Neural progenitor cell (in vitro differentiated cells): ENCODE results near the gene LUZP4. TPM values are rescaled to one million over a fixed set of nuclear protein-coding genes. Genes with fewer than 3 reads are reported as not detected.
"Not testable (repeated sequence)": the region's sequence is repeated elsewhere in the genome, so short reads cannot be mapped to it uniquely, and the experiment has no call there.

ENCODE experiments used
- DNase-seq: peaks from one replicate; pipeline ENCODE4 v3.0.0-alpha.2; 2016; ENCODE audit warnings: low spot score
- H2AFZ ChIP-seq: fragments of 200-600 bp; sonication (generic); replicated peaks from 2 replicates; pipeline ENCODE4 v1.6.1; 2016; ENCODE audit warnings: antibody characterized with exemption
- H3F3A ChIP-seq: fragments of 200-600 bp; sonication (generic); 2 replicates; pipeline ENCODE4 v1.6.1; 2016; ENCODE audit warnings: antibody characterized with exemption, low read depth
- H3K27ac ChIP-seq: fragments of 200-600 bp; sonication (generic); 2 replicates; pipeline ENCODE4 v1.5.1; 2016; ENCODE audit warnings: mild to moderate bottlenecking
- H3K27me3 ChIP-seq: fragments of 200-600 bp; sonication (generic); 2 replicates; pipeline ENCODE4 v1.6.1; 2016; ENCODE audit warnings: mild to moderate bottlenecking, moderate library complexity
- H3K36me3 ChIP-seq: fragments of 200-600 bp; sonication (generic); 2 replicates; pipeline ENCODE4 v1.5.1; 2016
- H3K4me1 ChIP-seq: fragments of 200-600 bp; sonication (generic); 2 replicates; pipeline ENCODE4 v1.6.1; 2016; ENCODE audit warnings: mixed run types
- H3K4me2 ChIP-seq: fragments of 200-600 bp; sonication (generic); 2 replicates; pipeline ENCODE4 v1.6.1; 2016
- H3K4me3 ChIP-seq: fragments of 200-600 bp; sonication (generic); 2 replicates; pipeline ENCODE4 v1.5.1; 2016
- H3K79me2 ChIP-seq: fragments of 200-600 bp; sonication (generic); 2 replicates; pipeline ENCODE4 v1.6.1; 2016; ENCODE audit warnings: low read depth
- H3K9ac ChIP-seq: fragments of 200-600 bp; sonication (generic); 2 replicates; pipeline ENCODE4 v1.6.1; 2016
- H3K9me3 ChIP-seq: fragments of 200-600 bp; sonication (generic); 2 replicates; pipeline ENCODE4 v1.5.1; 2016; ENCODE audit warnings: low read depth
- H4K20me1 ChIP-seq: fragments of 200-600 bp; sonication (generic); 2 replicates; pipeline ENCODE4 v1.6.1; 2016; ENCODE audit warnings: low read depth
- H3K27ac Mint-ChIP-seq: 3 replicates; pipeline ENCODE4 v1.8.0; 2021; ENCODE audit warnings: mixed read lengths
- H3K27me3 Mint-ChIP-seq: 2 replicates; pipeline ENCODE4 v1.8.0; 2022; ENCODE audit warnings: low read depth, mild to moderate bottlenecking, inconsistent platforms, moderate library complexity, mixed read lengths; ENCODE audit not compliant: insufficient read depth
- H3K36me3 Mint-ChIP-seq: 3 replicates; pipeline ENCODE4 v1.8.0; 2021; ENCODE audit warnings: mixed read lengths
- H3K4me1 Mint-ChIP-seq: 3 replicates; pipeline ENCODE4 v1.8.0; 2021; ENCODE audit warnings: mixed read lengths
- H3K4me3 Mint-ChIP-seq: 3 replicates; pipeline ENCODE4 v1.8.0; 2021; ENCODE audit warnings: mild to moderate bottlenecking, moderate library complexity, mixed read lengths
- H3K9me3 Mint-ChIP-seq: 3 replicates; pipeline ENCODE4 v1.8.0; 2020; ENCODE audit warnings: mixed read lengths
- CTCF ChIP-seq: fragments of 200-600 bp; sonication (generic); IDR thresholded peaks from 2 replicates; pipeline ENCODE4 v1.5.1; 2017; ENCODE audit warnings: antibody characterized with exemption, mild to moderate bottlenecking
- EZH2 ChIP-seq: fragments of 200-600 bp; sonication (generic); IDR thresholded peaks from 2 replicates; pipeline ENCODE4 v1.6.1; 2017; ENCODE audit warnings: antibody characterized with exemption, mild to moderate bottlenecking, moderate library complexity
- EZH2phosphoT487 ChIP-seq: fragments of 200-600 bp; sonication (generic); IDR thresholded peaks from 2 replicates; pipeline ENCODE4 v1.6.1; 2017; ENCODE audit warnings: antibody characterized with exemption
- total RNA-seq: library from RNA; depleted of rRNA; stranded (reverse); fragments of >200 nt; gene quantifications from 2 replicates; pipeline ENCODE4 v1.2.3, GENCODE V29; 2015; ENCODE audit warnings: low replicate concordance

LUZP4 gene
- total RNA-seq, 1 donor from 2014 or later, result not detected

- Mint-ChIP-seq H3K27ac (peak overlapping the region; percentile 96), H3K9me3 (peaks cover 23% of the 10 kb centered on the region), H3K4me3 (no peak overlapping the region), H3K27me3 (peaks cover 3% of the 10 kb centered on the region), H3K4me1 (peaks cover 26% of the 10 kb centered on the region), H3K36me3 (peaks cover 6% of the 10 kb centered on the region)
- Histone ChIP-seq H3K4me1 (peaks cover 24% of the 10 kb centered on the region), H3K4me3 (no peak overlapping the region), H4K20me1 (no peaks in the 10 kb centered on the region), H3K36me3 (no peaks in the 10 kb centered on the region), H3K79me2 (no peaks in the 10 kb centered on the region), H3K27ac (peak overlapping the region; percentile 63), H3K9ac (no peak overlapping the region), H3F3A (peaks cover 28% of the 10 kb centered on the region), H3K27me3 (no peaks in the 10 kb centered on the region), H3K4me2 (peak overlapping the region; percentile 65), H3K9me3 (no peaks in the 10 kb centered on the region), H2AFZ (no peak overlapping the region)
- DNase-seq, result no peak
- TF ChIP-seq CTCF (no peak), EZH2 (no peak), EZH2phosphoT487 (no peak)
Measured at GRCh38 chrX:115345615-115346014, 56.1 kb downstream of the LUZP4 start.

GRCh38 chrX:115346738-115347137 lies 57.2 kb downstream of the LUZP4 start:
- not testable (repeated sequence) for H3K4me3 Mint-ChIP-seq, H3K36me3 Mint-ChIP-seq, H3K4me3 ChIP-seq, H2AFZ ChIP-seq, H3K27ac ChIP-seq, H3K79me2 ChIP-seq, H3K4me2 ChIP-seq, H3K27ac Mint-ChIP-seq, DNase-seq, H3K9me3 ChIP-seq, H3K9ac ChIP-seq, H4K20me1 ChIP-seq, H3K27me3 Mint-ChIP-seq, H3K27me3 ChIP-seq, H3K36me3 ChIP-seq
- H3F3A ChIP-seq, result peaks cover 28% of the 10 kb centered on the region
- peaks cover 20% of the 10 kb centered on the region for H3K4me1 ChIP-seq
- H3K9me3 Mint-ChIP-seq, result peaks cover 23% of the 10 kb centered on the region
- peaks cover 23% of the 10 kb centered on the region for H3K4me1 Mint-ChIP-seq

- no peak overlapping the region for H3K9ac ChIP-seq
- H3K9me3 ChIP-seq, result no peaks in the 10 kb centered on the region
- H2AFZ ChIP-seq, result no peak overlapping the region
- H3K4me2 ChIP-seq, result no peak overlapping the region
- no peaks in the 10 kb centered on the region for H3K79me2 ChIP-seq
- H3K4me3 ChIP-seq, result no peak overlapping the region
- Mint-ChIP-seq H3K27ac (peak overlapping the region; percentile 16), H3K4me1 (peaks cover 20% of the 10 kb centered on the region), H3K4me3 (no peak overlapping the region), H3K9me3 (peaks cover 23% of the 10 kb centered on the region), H3K27me3 (no peaks in the 10 kb centered on the region), H3K36me3 (peaks cover 7% of the 10 kb centered on the region)
- peaks cover 20% of the 10 kb centered on the region for H3K4me1 ChIP-seq
- TF ChIP-seq EZH2phosphoT487, result no peak
- TF ChIP-seq EZH2, result no peak
- TF ChIP-seq CTCF, result no peak
- DNase-seq, result no peak
- no peaks in the 10 kb centered on the region for H4K20me1 ChIP-seq
- no peaks in the 10 kb centered on the region for H3K27me3 ChIP-seq
- H3K36me3 ChIP-seq, result no peaks in the 10 kb centered on the region
- peaks cover 27% of the 10 kb centered on the region for H3F3A ChIP-seq
- no peak overlapping the region for H3K27ac ChIP-seq
Measured at GRCh38 chrX:115348446-115349225, 59.1 kb downstream of the LUZP4 start.

GRCh38 chrX:115350711-115351381 lies 61.3 kb downstream of the LUZP4 start:
- no peak overlapping the region for H3K27ac Mint-ChIP-seq
- H3K27me3 Mint-ChIP-seq, result no peaks in the 10 kb centered on the region
- Histone ChIP-seq H2AFZ (no peak overlapping the region), H3K27me3 (no peaks in the 10 kb centered on the region), H3K4me3 (no peak overlapping the region), H3K4me2 (no peak overlapping the region), H4K20me1 (no peaks in the 10 kb centered on the region), H3K9me3 (no peaks in the 10 kb centered on the region), H3K36me3 (no peaks in the 10 kb centered on the region), H3F3A (peaks cover 5% of the 10 kb centered on the region), H3K27ac (no peak overlapping the region), H3K79me2 (no peaks in the 10 kb centered on the region), H3K4me1 (peaks cover 4% of the 10 kb centered on the region), H3K9ac (no peak overlapping the region)
- no peak for DNase-seq
- TF ChIP-seq EZH2phosphoT487 (no peak), CTCF (no peak), EZH2 (no peak)
- peaks cover 7% of the 10 kb centered on the region for H3K4me1 Mint-ChIP-seq
- no peak overlapping the region for H3K4me3 Mint-ChIP-seq
- peaks cover 7% of the 10 kb centered on the region for H3K36me3 Mint-ChIP-seq
- peaks cover 23% of the 10 kb centered on the region for H3K9me3 Mint-ChIP-seq
